HepG2 (cell line): ENCODE measurements around the gene PTTG1. TPM values are rescaled to one million over a fixed set of nuclear protein-coding genes. Genes with fewer than 3 reads are reported as not detected.

Experiments
- ASH2L ChIP-seq: fragments of 300-600, 200-600 bp; sonication (generic); IDR thresholded peaks from 2 replicates; pipeline ENCODE4 v1.7.0; 2017; ENCODE audit warnings: low read depth, mild to moderate bottlenecking, moderate library complexity, mixed read lengths, low read length; ENCODE audit not compliant: insufficient read length
- CBX2 ChIP-seq, 2 experiments: fragments of 200-600 bp in 1 of 2; sonication (generic); formaldehyde crosslinking in 1 of 2; IDR thresholded peaks; 2 replicates each; pipeline versions ENCODE4 v1.7.0 to v1.8.1; 2018 to 2022; ENCODE audit warnings: low read depth in 2 of 2, low read length in 1 of 2, mild to moderate bottlenecking in 1 of 2, missing genetic modification reagents in 1 of 2
- HOXA5 ChIP-seq: sonication (generic); formaldehyde crosslinking; IDR thresholded peaks from 2 replicates; pipeline ENCODE4 v1.4.0; 2020; ENCODE audit warnings: missing genetic modification reagents
- LCORL ChIP-seq, 2 experiments: fragments of 450-650 bp in 1 of 2; sonication (generic) in 1 of 2; formaldehyde crosslinking in 1 of 2; IDR thresholded peaks; 2 replicates each; pipeline versions ENCODE4 v1.5.0 to v1.6.1; 2017 to 2020; ENCODE audit warnings: antibody characterized with exemption in 1 of 2, missing genetic modification reagents in 1 of 2
- MATR3 ChIP-seq: sonication (generic); formaldehyde crosslinking; IDR thresholded peaks from 2 replicates; pipeline ENCODE4 v1.4.0; 2020; ENCODE audit warnings: missing genetic modification reagents
- MEIS2 ChIP-seq: sonication (generic); formaldehyde crosslinking; IDR thresholded peaks from 2 replicates; pipeline ENCODE4 v1.9.0; 2021; ENCODE audit warnings: mild to moderate bottlenecking, missing genetic modification reagents
- MLLT10 ChIP-seq: sonication (generic); formaldehyde crosslinking; IDR thresholded peaks from 2 replicates; pipeline ENCODE4 v1.4.0; 2020; ENCODE audit warnings: missing genetic modification reagents
- NCOA5 ChIP-seq: sonication (generic); formaldehyde crosslinking; IDR thresholded peaks from 2 replicates; pipeline ENCODE4 v1.4.0; 2020; ENCODE audit warnings: missing genetic modification reagents
- NR2C2 ChIP-seq: sonication (generic); formaldehyde crosslinking; IDR thresholded peaks from 2 replicates; pipeline ENCODE4 v1.4.0; 2020; ENCODE audit warnings: missing genetic modification reagents, mild to moderate bottlenecking, moderate library complexity, borderline replicate concordance
- RBM22 ChIP-seq: fragments of 200-400 bp; formaldehyde crosslinking; optimal IDR thresholded peaks from 2 replicates; pipeline ENCODE3; 2017; ENCODE audit warnings: mild to moderate bottlenecking, low read length, moderate library complexity
- RFXAP ChIP-seq: sonication (generic); formaldehyde crosslinking; IDR thresholded peaks from 2 replicates; pipeline ENCODE4 v1.4.0; 2020; ENCODE audit warnings: missing genetic modification reagents, borderline replicate concordance
- SALL2 ChIP-seq: sonication (generic); formaldehyde crosslinking; IDR thresholded peaks from 2 replicates; pipeline ENCODE4 v1.8.1; 2023; ENCODE audit warnings: mild to moderate bottlenecking, missing genetic modification reagents, inconsistent platforms
- SIN3A ChIP-seq: IDR thresholded peaks from 2 replicates; pipeline ENCODE4 v1.6.1; 2011; ENCODE audit warnings: low read depth, mild to moderate bottlenecking, control low read depth, low read length, borderline replicate concordance
- SIX4 ChIP-seq: sonication (generic); formaldehyde crosslinking; IDR thresholded peaks from 2 replicates; pipeline ENCODE4 v1.4.0; 2020; ENCODE audit warnings: missing genetic modification reagents
- TBX3 ChIP-seq: fragments of 450-650 bp; IDR thresholded peaks from 2 replicates; pipeline ENCODE4 v1.6.1; 2017; ENCODE audit warnings: antibody characterized with exemption, mild to moderate bottlenecking, inconsistent platforms, borderline replicate concordance
- U2AF1 ChIP-seq: fragments of 200-400 bp; formaldehyde crosslinking; optimal IDR thresholded peaks from 2 replicates; pipeline ENCODE3; 2017; ENCODE audit warnings: mild to moderate bottlenecking, low read depth, low read length
- ZC3H4 ChIP-seq: sonication (generic); formaldehyde crosslinking; IDR thresholded peaks from 2 replicates; pipeline ENCODE4 v1.4.0; 2020; ENCODE audit warnings: missing genetic modification reagents, borderline replicate concordance
- ZKSCAN1 ChIP-seq: fragments of 150-350 bp; IDR thresholded peaks from 2 replicates; pipeline ENCODE4 v1.6.1; 2014; ENCODE audit warnings: low read length
- ZNF274 ChIP-seq: sonication (generic); formaldehyde crosslinking; IDR thresholded peaks from 2 replicates; pipeline ENCODE4 v1.5.1; 2020; ENCODE audit warnings: mild to moderate bottlenecking, missing genetic modification reagents
- ZNF777 ChIP-seq: sonication (generic); formaldehyde crosslinking; IDR thresholded peaks from 2 replicates; pipeline ENCODE4 v1.4.0; 2020; ENCODE audit warnings: missing genetic modification reagents
- polyA plus RNA-seq, 8 experiments: library from polyadenylated mRNA; depleted of rRNA in 3 of 8; stranded (reverse) in 7 of 8; unstranded in 1 of 8; fragments of >200 nt; fragmentation: Illumina TruSeq in 4 of 8; extraction: Trizol in 4 of 8; gene quantifications; 2 replicates each; pipeline versions ENCODE4 v1.2.1 to v1.2.3, GENCODE V29; 2011 to 2016; ENCODE audit warnings: low read depth in 4 of 8, missing spikeins in 1 of 8, mixed read lengths in 1 of 8; ENCODE audit not compliant: insufficient read depth in 1 of 8
- total RNA-seq, 5 experiments: library from RNA; depleted of rRNA; stranded (reverse); fragments of >200 nt; fragmentation: Illumina TruSeq; extraction: Trizol; gene quantifications; 2 replicates each; pipeline ENCODE4 v1.2.3, GENCODE V29; 2016; ENCODE audit warnings: low read depth in 1 of 5
- TF ChIP-seq, protein P1 (sequence below): sonication (generic); formaldehyde crosslinking; IDR thresholded peaks from 2 replicates; pipeline ENCODE4 v1.8.0; 2022; ENCODE audit warnings: missing genetic modification reagents, low read depth, mild to moderate bottlenecking, borderline replicate concordance
- TF ChIP-seq, protein P2 (sequence below): sonication (generic); formaldehyde crosslinking; IDR thresholded peaks from 2 replicates; pipeline ENCODE4 v1.4.0; 2020; ENCODE audit warnings: mild to moderate bottlenecking, missing genetic modification reagents, borderline replicate concordance
- TF ChIP-seq, protein P3 (sequence below): sonication (generic); formaldehyde crosslinking; IDR thresholded peaks from 2 replicates; pipeline ENCODE4 v1.4.0; 2020; ENCODE audit warnings: missing genetic modification reagents; ENCODE audit errors: not compliant biosample characterization
- TF ChIP-seq, protein P4 (sequence below): sonication (generic); IDR thresholded peaks from 2 replicates; pipeline ENCODE4 v1.6.1; 2016; ENCODE audit warnings: low read depth, borderline replicate concordance

Gene PTTG1
- total and polyA plus RNA-seq, 2 of the 13 experiments (the other 11 are each of a cell fraction or from before 2014, with no cell fraction given): 102 to 161 TPM

DNA sequence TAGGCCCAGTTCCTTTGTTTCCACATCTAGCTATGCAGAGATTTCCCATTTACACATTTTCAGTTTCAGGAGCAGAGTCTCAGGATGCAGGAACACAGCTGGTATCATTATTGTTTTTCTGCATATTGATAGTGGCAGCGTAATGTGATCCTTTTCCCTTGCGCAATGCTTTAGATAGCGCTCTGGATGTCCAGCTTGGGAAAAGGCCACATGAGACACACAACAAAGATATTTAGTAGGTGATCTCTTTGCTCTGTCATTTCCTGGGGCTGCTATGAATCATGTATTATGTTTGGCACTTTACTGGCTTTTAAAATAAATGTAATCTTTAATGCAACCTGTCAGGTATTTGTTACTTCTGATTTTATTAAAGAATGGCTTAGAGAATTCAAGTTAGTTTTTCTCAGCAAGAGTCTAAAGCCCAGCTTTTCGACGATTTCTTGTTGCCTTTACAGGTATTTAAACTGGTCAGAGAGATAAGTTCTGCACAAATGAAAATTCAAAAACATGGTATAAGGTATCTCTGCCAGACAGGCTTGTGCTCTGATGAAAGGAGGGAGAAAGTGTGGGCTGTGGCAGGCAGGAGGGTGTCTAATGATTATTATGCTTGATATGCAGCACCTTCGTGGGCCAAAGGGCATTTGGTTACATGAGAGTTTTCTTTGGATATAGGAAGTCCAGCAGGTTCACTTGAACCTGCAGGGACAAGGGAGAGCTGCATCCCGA is 42.2 kb downstream of the PTTG1 start (continued):
- TF ChIP-seq, protein P1, sequence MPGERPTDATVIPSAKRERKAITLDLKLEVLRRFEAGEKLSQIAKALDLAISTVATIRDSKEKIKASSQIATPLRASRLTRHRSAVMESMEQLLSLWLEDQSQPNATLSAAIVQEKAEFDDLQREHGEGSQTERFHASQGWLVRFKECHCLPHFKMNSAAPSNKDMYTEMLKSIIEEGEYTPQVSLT (CRISPR knock-in tag): no peak
- TF ChIP-seq RBM22 (no peak), ASH2L (peak; percentile 35), MLLT10 (CRISPR knock-in tag) (no peak), RFXAP (CRISPR knock-in tag) (no peak), CBX2 (IDR thresholded peaks at IDR 0.05; ENCODE audit: low read depth, low read length) (no peak), CBX2 (CRISPR knock-in tag; IDR thresholded peaks at IDR 0.05; ENCODE audit: low read depth) (no peak), SIN3A (no peak), U2AF1 (no peak), MATR3 (CRISPR knock-in tag) (no peak), ZKSCAN1 (no peak), NR2C2 (CRISPR knock-in tag) (no peak), LCORL (IDR thresholded peaks at IDR 0.05) (no peak), LCORL (CRISPR knock-in tag; IDR thresholded peaks at IDR 0.05) (0 out of 2 replicates have a peak, but pooled peaks have one; percentile 21), ZNF777 (no peak), NCOA5 (CRISPR knock-in tag) (no peak), TBX3 (no peak), MEIS2 (no peak), SIX4 (peak; percentile 100), ZNF274 (CRISPR knock-in tag) (no peak), HOXA5 (CRISPR knock-in tag) (no peak), ZC3H4 (CRISPR knock-in tag) (no peak), SALL2 (CRISPR knock-in tag) (no peak)
- TF ChIP-seq, protein P2, sequence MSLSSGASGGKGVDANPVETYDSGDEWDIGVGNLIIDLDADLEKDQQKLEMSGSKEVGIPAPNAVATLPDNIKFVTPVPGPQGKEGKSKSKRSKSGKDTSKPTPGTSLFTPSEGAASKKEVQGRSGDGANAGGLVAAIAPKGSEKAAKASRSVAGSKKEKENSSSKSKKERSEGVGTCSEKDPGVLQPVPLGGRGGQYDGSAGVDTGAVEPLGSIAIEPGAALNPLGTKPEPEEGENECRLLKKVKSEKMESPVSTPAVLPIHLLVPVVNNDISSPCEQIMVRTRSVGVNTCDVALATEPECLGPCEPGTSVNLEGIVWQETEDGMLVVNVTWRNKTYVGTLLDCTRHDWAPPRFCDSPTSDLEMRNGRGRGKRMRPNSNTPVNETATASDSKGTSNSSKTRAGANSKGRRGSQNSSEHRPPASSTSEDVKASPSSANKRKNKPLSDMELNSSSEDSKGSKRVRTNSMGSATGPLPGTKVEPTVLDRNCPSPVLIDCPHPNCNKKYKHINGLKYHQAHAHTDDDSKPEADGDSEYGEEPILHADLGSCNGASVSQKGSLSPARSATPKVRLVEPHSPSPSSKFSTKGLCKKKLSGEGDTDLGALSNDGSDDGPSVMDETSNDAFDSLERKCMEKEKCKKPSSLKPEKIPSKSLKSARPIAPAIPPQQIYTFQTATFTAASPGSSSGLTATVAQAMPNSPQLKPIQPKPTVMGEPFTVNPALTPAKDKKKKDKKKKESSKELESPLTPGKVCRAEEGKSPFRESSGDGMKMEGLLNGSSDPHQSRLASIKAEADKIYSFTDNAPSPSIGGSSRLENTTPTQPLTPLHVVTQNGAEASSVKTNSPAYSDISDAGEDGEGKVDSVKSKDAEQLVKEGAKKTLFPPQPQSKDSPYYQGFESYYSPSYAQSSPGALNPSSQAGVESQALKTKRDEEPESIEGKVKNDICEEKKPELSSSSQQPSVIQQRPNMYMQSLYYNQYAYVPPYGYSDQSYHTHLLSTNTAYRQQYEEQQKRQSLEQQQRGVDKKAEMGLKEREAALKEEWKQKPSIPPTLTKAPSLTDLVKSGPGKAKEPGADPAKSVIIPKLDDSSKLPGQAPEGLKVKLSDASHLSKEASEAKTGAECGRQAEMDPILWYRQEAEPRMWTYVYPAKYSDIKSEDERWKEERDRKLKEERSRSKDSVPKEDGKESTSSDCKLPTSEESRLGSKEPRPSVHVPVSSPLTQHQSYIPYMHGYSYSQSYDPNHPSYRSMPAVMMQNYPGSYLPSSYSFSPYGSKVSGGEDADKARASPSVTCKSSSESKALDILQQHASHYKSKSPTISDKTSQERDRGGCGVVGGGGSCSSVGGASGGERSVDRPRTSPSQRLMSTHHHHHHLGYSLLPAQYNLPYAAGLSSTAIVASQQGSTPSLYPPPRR (CRISPR knock-in tag): no peak
- TF ChIP-seq, protein P3, sequence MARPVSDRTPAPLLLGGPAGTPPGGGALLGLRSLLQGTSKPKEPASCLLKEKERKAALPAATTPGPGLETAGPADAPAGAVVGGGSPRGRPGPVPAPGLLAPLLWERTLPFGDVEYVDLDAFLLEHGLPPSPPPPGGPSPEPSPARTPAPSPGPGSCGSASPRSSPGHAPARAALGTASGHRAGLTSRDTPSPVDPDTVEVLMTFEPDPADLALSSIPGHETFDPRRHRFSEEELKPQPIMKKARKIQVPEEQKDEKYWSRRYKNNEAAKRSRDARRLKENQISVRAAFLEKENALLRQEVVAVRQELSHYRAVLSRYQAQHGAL: no peak
- TF ChIP-seq, protein P4, sequence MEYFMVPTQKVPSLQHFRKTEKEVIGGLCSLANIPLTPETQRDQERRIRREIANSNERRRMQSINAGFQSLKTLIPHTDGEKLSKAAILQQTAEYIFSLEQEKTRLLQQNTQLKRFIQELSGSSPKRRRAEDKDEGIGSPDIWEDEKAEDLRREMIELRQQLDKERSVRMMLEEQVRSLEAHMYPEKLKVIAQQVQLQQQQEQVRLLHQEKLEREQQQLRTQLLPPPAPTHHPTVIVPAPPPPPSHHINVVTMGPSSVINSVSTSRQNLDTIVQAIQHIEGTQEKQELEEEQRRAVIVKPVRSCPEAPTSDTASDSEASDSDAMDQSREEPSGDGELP: peak; percentile 68
